HepG2 (cell line): ENCODE results near the gene ARHGAP33. TPM values are rescaled to one million over a fixed set of nuclear protein-coding genes. Genes with fewer than 3 reads are reported as not detected.
A peak's percentile ranks its signal among the peaks of the same experiment; 100 is the strongest.

ENCODE experiments used
- ATRX ChIP-seq: sonication (generic); formaldehyde crosslinking; IDR thresholded peaks from 2 replicates; pipeline ENCODE4 v1.4.0; 2020; ENCODE audit warnings: missing genetic modification reagents, borderline replicate concordance
- EEA1 ChIP-seq: sonication (generic); formaldehyde crosslinking; IDR thresholded peaks from 2 replicates; pipeline ENCODE4 v1.5.1; 2020; ENCODE audit warnings: mild to moderate bottlenecking, missing genetic modification reagents, borderline replicate concordance
- ETV6 ChIP-seq: sonication (generic); formaldehyde crosslinking; conservative IDR thresholded peaks from 2 replicates; pipeline ENCODE4 v1.4.0; 2020; ENCODE audit warnings: missing genetic modification reagents
- GFI1 ChIP-seq: sonication (generic); formaldehyde crosslinking; IDR thresholded peaks from 2 replicates; pipeline ENCODE4 v1.5.0; 2020; ENCODE audit warnings: missing genetic modification reagents, mild to moderate bottlenecking, borderline replicate concordance
- HNF1A ChIP-seq, 2 experiments: sonication (generic) in 1 of 2; formaldehyde crosslinking in 1 of 2; IDR thresholded peaks; 2 replicates each; pipeline versions ENCODE4 v1.4.0 to v1.6.1; 2016 to 2020; ENCODE audit warnings: borderline replicate concordance in 1 of 2, low read depth in 1 of 2, mild to moderate bottlenecking in 1 of 2, missing genetic modification reagents in 1 of 2
- MYC ChIP-seq: sonication (generic); formaldehyde crosslinking; IDR thresholded peaks from 2 replicates; pipeline ENCODE4 v1.9.0; 2021; ENCODE audit warnings: missing genetic modification reagents, borderline replicate concordance
- ONECUT2 ChIP-seq: sonication (generic); formaldehyde crosslinking; IDR thresholded peaks from 2 replicates; pipeline ENCODE4 v1.4.0; 2020; ENCODE audit warnings: missing genetic modification reagents
- RAD21 ChIP-seq: fragments of 450-650 bp; formaldehyde crosslinking; IDR thresholded peaks from 2 replicates; pipeline ENCODE4 v1.5.0; 2020; ENCODE audit warnings: mild to moderate bottlenecking
- SNAI1 ChIP-seq: sonication (generic); formaldehyde crosslinking; IDR thresholded peaks from 2 replicates; pipeline ENCODE4 v1.5.0; 2020; ENCODE audit warnings: mild to moderate bottlenecking, missing genetic modification reagents, borderline replicate concordance
- SRSF4 ChIP-seq: fragments of 200-400 bp; formaldehyde crosslinking; IDR thresholded peaks from one replicate; pipeline ENCODE4 v1.6.1; 2018; ENCODE audit warnings: mild to moderate bottlenecking, low read depth, low read length, moderate library complexity; ENCODE audit not compliant: poor library complexity, severe bottlenecking
- TSC22D2 ChIP-seq: sonication (generic); formaldehyde crosslinking; IDR thresholded peaks from 2 replicates; pipeline ENCODE4 v1.5.1; 2020; ENCODE audit warnings: missing genetic modification reagents, mild to moderate bottlenecking, borderline replicate concordance
- ZNF280D ChIP-seq: sonication (generic); formaldehyde crosslinking; IDR thresholded peaks from 2 replicates; pipeline ENCODE4 v1.5.1; 2020; ENCODE audit warnings: mild to moderate bottlenecking, missing genetic modification reagents
- ZNF335 ChIP-seq: sonication (generic); formaldehyde crosslinking; IDR thresholded peaks from 2 replicates; pipeline ENCODE4 v1.4.0; 2020; ENCODE audit warnings: missing genetic modification reagents
- ZNF557 ChIP-seq: sonication (generic); formaldehyde crosslinking; IDR thresholded peaks from 2 replicates; pipeline ENCODE4 v1.4.0; 2020; ENCODE audit warnings: missing genetic modification reagents
- ZNF598 ChIP-seq: sonication (generic); formaldehyde crosslinking; IDR thresholded peaks from 2 replicates; pipeline ENCODE4 v1.5.1; 2020; ENCODE audit warnings: mild to moderate bottlenecking, missing genetic modification reagents, borderline replicate concordance
- ZUFSP ChIP-seq: sonication (generic); formaldehyde crosslinking; IDR thresholded peaks from 2 replicates; pipeline ENCODE4 v1.9.0; 2021; ENCODE audit warnings: missing genetic modification reagents, mild to moderate bottlenecking, borderline replicate concordance
- polyA plus RNA-seq, 8 experiments: library from polyadenylated mRNA; depleted of rRNA in 3 of 8; stranded (reverse) in 7 of 8; unstranded in 1 of 8; fragments of >200 nt; fragmentation: Illumina TruSeq in 4 of 8; extraction: Trizol in 4 of 8; gene quantifications; 2 replicates each; pipeline versions ENCODE4 v1.2.1 to v1.2.3, GENCODE V29; 2011 to 2016; ENCODE audit warnings: low read depth in 4 of 8, missing spikeins in 1 of 8, mixed read lengths in 1 of 8; ENCODE audit not compliant: insufficient read depth in 1 of 8
- total RNA-seq, 5 experiments: library from RNA; depleted of rRNA; stranded (reverse); fragments of >200 nt; fragmentation: Illumina TruSeq; extraction: Trizol; gene quantifications; 2 replicates each; pipeline ENCODE4 v1.2.3, GENCODE V29; 2016; ENCODE audit warnings: low read depth in 1 of 5
- TF ChIP-seq, protein P1 (sequence below): sonication (generic); formaldehyde crosslinking; IDR thresholded peaks from 2 replicates; pipeline ENCODE4 v1.4.0; 2020; ENCODE audit warnings: mild to moderate bottlenecking, missing genetic modification reagents, borderline replicate concordance

ARHGAP33 gene
- total and polyA plus RNA-seq, 2 of the 13 experiments (the other 11 are each of a cell fraction or from before 2014, with no cell fraction given): 1.3 to 2.7 TPM

DNA sequence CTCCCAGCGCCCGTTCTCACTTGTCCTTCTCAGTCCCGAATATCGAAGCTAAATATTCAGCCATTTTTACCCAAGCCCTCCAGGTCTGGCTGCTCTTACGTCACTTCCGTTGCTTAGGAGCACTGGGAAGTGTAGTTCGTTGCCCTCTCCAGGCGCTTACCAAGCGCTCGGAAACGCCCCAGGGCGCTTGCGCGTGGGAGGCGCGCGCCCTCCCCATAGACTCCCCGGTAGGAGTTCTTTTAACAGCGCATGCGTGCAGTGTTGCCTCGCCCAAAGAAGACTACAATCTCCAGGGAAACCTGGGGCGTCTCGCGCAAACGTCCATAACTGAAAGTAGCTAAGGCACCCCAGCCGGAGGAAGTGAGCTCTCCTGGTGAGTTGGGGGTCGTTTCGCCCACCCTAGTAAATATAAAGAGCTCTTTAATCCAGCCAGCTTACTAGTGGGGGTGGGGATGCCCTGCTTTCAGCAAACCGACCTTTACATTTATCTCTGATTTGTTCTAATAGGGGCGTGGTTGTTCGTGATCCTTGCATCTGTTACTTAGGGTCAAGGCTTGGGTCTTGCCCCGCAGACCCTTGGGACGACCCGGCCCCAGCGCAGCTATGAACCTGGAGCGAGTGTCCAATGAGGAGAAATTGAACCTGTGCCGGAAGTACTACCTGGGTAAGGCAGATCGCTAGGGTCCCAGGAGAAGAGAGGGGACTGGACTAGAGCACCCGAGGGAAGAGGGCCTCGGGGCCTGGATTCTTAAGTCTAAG, 29.9 kb upstream of the ARHGAP33 start, which contains the start of the genes PSENEN and U2AF1L4 (continued):
- TF ChIP-seq SRSF4 (no peak), TSC22D2 (CRISPR knock-in tag) (no peak), MYC (CRISPR knock-in tag) (no peak), RAD21 (CRISPR knock-in tag) (no peak), ETV6 (no peak), HNF1A (IDR thresholded peaks at IDR 0.05; ENCODE audit: low read depth) (0 out of 2 replicates have a peak, but pooled peaks have one; percentile 3), HNF1A (CRISPR knock-in tag; IDR thresholded peaks at IDR 0.05; ENCODE audit: borderline replicate concordance) (no peak), ZNF557 (CRISPR knock-in tag) (no peak), ONECUT2 (CRISPR knock-in tag) (no peak), ATRX (CRISPR knock-in tag) (no peak), ZNF280D (CRISPR knock-in tag) (no peak), ZUFSP (CRISPR knock-in tag) (no peak), ZNF335 (CRISPR knock-in tag) (0 out of 2 replicates have a peak, but pooled peaks have one; percentile 23), GFI1 (CRISPR knock-in tag) (no peak), SNAI1 (CRISPR knock-in tag) (no peak), ZNF598 (CRISPR knock-in tag) (peak; percentile 63; the same call in 1 of the 2 replicates), EEA1 (CRISPR knock-in tag) (no peak)
- TF ChIP-seq, protein P1, sequence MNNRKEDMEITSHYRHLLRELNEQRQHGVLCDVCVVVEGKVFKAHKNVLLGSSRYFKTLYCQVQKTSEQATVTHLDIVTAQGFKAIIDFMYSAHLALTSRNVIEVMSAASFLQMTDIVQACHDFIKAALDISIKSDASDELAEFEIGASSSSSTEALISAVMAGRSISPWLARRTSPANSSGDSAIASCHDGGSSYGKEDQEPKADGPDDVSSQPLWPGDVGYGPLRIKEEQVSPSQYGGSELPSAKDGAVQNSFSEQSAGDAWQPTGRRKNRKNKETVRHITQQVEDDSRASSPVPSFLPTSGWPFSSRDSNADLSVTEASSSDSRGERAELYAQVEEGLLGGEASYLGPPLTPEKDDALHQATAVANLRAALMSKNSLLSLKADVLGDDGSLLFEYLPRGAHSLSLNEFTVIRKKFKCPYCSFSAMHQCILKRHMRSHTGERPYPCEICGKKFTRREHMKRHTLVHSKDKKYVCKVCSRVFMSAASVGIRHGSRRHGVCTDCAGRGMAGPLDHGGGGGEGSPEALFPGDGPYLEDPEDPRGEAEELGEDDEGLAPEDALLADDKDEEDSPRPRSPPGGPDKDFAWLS (CRISPR knock-in tag): no peak
